Astrocyte (in vitro differentiated cells and primary cell): ENCODE results near the gene AK5. TPM values are rescaled to one million over a fixed set of nuclear protein-coding genes. Genes with fewer than 3 reads are reported as not detected.
"Not testable (repeated sequence)": the region's sequence is repeated elsewhere in the genome, so short reads cannot be mapped to it uniquely, and the experiment has no call there.

Experiments used
- DNase-seq: peaks from one replicate; pipeline ENCODE4 v3.0.0-alpha.2; 2010; ENCODE audit warnings: low read depth
- FAIRE-seq: peaks from 2 replicates; lab custom pipeline; 2011; peaks lifted over from hg19 to GRCh38; lab: Jason Lieb, UNC
- H2AFZ ChIP-seq: 2 replicates; pipeline ENCODE4 v1.6.0; 2012; ENCODE audit warnings: low read depth, low read length, inconsistent platforms
- H3K27ac ChIP-seq: 2 replicates; pipeline ENCODE4 v1.5.1; 2011; ENCODE audit warnings: low read depth, low read length, inconsistent platforms
- H3K27me3 ChIP-seq: 2 replicates; pipeline ENCODE4 v1.6.0; 2011; ENCODE audit warnings: low read length, inconsistent platforms; ENCODE audit not compliant: insufficient read depth
- H3K36me3 ChIP-seq: 2 replicates; pipeline ENCODE4 v1.5.1; 2011; ENCODE audit warnings: low read length, inconsistent platforms; ENCODE audit not compliant: insufficient read depth
- H3K4me1 ChIP-seq: 2 replicates; pipeline ENCODE4 v1.5.1; 2011; ENCODE audit warnings: low read length, inconsistent platforms; ENCODE audit not compliant: insufficient read depth
- H3K4me2 ChIP-seq: 2 replicates; pipeline ENCODE4 v1.6.0; 2012; ENCODE audit warnings: low read length, inconsistent platforms
- H3K4me3 ChIP-seq: 2 replicates; pipeline ENCODE4 v1.5.1; 2011; ENCODE audit warnings: low read depth, mild to moderate bottlenecking, low read length, inconsistent platforms; ENCODE audit not compliant: insufficient read depth
- H3K79me2 ChIP-seq: 2 replicates; pipeline ENCODE4 v1.6.0; 2012; ENCODE audit warnings: mild to moderate bottlenecking, low read length, inconsistent platforms; ENCODE audit not compliant: insufficient read depth
- H3K9ac ChIP-seq: 2 replicates; pipeline ENCODE4 v1.6.0; 2012; ENCODE audit warnings: mild to moderate bottlenecking, low read length, inconsistent platforms
- H3K9me3 ChIP-seq: 2 replicates; pipeline ENCODE4 v1.5.1; 2012; ENCODE audit warnings: low read depth, mild to moderate bottlenecking, low read length, inconsistent platforms; ENCODE audit not compliant: insufficient read depth
- H4K20me1 ChIP-seq: 2 replicates; pipeline ENCODE4 v1.6.0; 2012; ENCODE audit warnings: low read length, inconsistent platforms; ENCODE audit not compliant: insufficient read depth
- H3K27ac Mint-ChIP-seq: one replicate; pipeline ENCODE4 v1.8.0; 2021; ENCODE audit warnings: mild to moderate bottlenecking, mixed read lengths; ENCODE audit not compliant: unreplicated experiment
- H3K27me3 Mint-ChIP-seq: one replicate; pipeline ENCODE4 v1.8.0; 2021; ENCODE audit warnings: low read depth, mixed read lengths; ENCODE audit not compliant: unreplicated experiment
- H3K36me3 Mint-ChIP-seq: one replicate; pipeline ENCODE4 v1.8.0; 2021; ENCODE audit warnings: low read depth, mixed read lengths; ENCODE audit not compliant: unreplicated experiment
- H3K4me1 Mint-ChIP-seq: one replicate; pipeline ENCODE4 v1.8.0; 2021; ENCODE audit warnings: low read depth, mixed read lengths; ENCODE audit not compliant: unreplicated experiment
- H3K4me3 Mint-ChIP-seq: one replicate; pipeline ENCODE4 v1.8.0; 2021; ENCODE audit warnings: mild to moderate bottlenecking, moderate library complexity, mixed read lengths; ENCODE audit not compliant: unreplicated experiment
- H3K9me3 Mint-ChIP-seq: one replicate; pipeline ENCODE4 v1.8.0; 2021; ENCODE audit warnings: mild to moderate bottlenecking, mixed read lengths; ENCODE audit not compliant: unreplicated experiment
- EZH2 ChIP-seq: IDR thresholded peaks from 2 replicates; pipeline ENCODE4 v1.6.1; 2012; ENCODE audit warnings: mild to moderate bottlenecking, low read length, inconsistent platforms; ENCODE audit not compliant: insufficient read depth
- total RNA-seq: library from RNA; stranded (reverse); gene quantifications from 2 replicates; pipeline ENCODE4 v1.2.1, GENCODE V29; 2021
- TF ChIP-seq, protein P1 (sequence below): IDR thresholded peaks from 2 replicates; pipeline ENCODE4 v1.5.1; 2011; ENCODE audit warnings: low read depth, mild to moderate bottlenecking, inconsistent platforms, low read length, moderate library complexity; ENCODE audit not compliant: insufficient read depth

AK5 gene
- total RNA-seq, 1 donor from 2014 or later, result 4.4 TPM

DNA sequence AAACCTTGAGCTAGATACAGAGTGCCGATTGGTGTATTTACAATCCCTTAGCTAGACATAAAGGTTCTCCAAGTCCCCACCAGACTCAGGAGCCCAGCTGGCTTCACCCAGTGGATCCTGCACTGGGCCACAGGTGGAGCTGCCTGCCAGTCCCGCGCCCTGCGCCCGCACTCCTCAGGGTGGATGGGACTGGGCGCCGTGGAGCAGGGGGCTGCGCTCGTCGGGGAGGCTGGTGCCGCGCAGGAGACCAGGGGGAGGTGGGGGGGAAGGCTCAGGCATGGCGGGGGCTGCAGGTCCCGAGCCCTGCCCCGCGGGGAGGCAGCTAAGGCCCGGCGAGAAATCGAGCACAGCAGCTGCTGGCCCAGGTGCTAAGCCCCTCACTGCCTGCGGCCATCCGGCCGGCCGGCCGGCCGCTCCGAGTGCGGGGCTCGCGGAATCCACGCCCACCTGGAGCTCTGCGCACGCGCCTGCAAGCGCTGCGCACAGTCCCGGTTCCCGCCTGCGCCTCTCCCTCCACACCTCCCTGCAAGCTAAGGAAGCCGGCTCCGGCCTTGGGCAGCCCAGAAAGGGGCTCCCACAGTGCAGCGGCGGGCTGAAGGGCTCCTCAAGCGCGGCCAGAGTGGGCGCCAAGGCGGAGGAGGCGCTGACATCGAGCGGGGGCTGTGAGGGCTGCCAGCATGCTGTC is 249.9 kb downstream of the AK5 start:
- H3K4me1 Mint-ChIP-seq, H3K9me3 ChIP-seq, H3K9me3 Mint-ChIP-seq, H3K79me2 ChIP-seq, H3K4me3 Mint-ChIP-seq, H3K36me3 ChIP-seq, H3K27me3 Mint-ChIP-seq, H3K27ac Mint-ChIP-seq, H4K20me1 ChIP-seq, DNase-seq, H3K9ac ChIP-seq, H3K4me3 ChIP-seq, H3K4me2 ChIP-seq, H3K27ac ChIP-seq, H3K36me3 Mint-ChIP-seq, FAIRE-seq, H3K27me3 ChIP-seq, H2AFZ ChIP-seq: not testable (repeated sequence)
- H3K4me1 ChIP-seq, result peaks cover 14% of the 10 kb centered on the region

DNA sequence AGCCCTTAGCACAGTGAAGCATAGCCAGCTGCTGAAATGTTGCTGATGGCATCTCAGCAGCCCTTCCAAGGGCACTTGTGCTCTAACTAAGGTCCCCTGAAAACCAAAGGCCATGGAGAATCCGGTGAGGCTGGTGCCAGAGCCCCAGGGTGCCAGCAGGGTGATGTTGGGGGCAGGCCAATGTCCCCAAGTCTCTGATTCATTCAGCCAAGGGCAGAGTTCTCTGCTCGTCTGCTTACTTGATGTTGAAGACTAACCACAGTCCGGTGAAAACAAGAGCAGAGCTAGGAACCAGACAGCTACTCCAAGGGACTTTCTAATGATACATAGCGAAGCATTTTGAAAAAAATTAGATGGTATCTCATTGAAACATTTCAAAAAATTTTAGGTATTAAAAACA is 250.8 kb downstream of the AK5 start:
- Histone ChIP-seq H4K20me1 (no peaks in the 10 kb centered on the region), H3K9ac (no peak overlapping the region), H3K4me2 (no peak overlapping the region), H3K79me2 (no peaks in the 10 kb centered on the region), H2AFZ (peak overlapping the region; percentile 30), H3K4me3 (no peak overlapping the region), H3K9me3 (no peaks in the 10 kb centered on the region), H3K4me1 (peaks cover 22% of the 10 kb centered on the region), H3K27ac (no peak overlapping the region), H3K36me3 (no peaks in the 10 kb centered on the region), H3K27me3 (no peaks in the 10 kb centered on the region)
- Mint-ChIP-seq H3K36me3 (no peaks in the 10 kb centered on the region), H3K27ac (no peak overlapping the region), H3K4me1 (peaks cover 13% of the 10 kb centered on the region), H3K27me3 (no peaks in the 10 kb centered on the region), H3K9me3 (peaks cover 3% of the 10 kb centered on the region), H3K4me3 (no peak overlapping the region)
- TF ChIP-seq EZH2, result no peak
- TF ChIP-seq, protein P1, sequence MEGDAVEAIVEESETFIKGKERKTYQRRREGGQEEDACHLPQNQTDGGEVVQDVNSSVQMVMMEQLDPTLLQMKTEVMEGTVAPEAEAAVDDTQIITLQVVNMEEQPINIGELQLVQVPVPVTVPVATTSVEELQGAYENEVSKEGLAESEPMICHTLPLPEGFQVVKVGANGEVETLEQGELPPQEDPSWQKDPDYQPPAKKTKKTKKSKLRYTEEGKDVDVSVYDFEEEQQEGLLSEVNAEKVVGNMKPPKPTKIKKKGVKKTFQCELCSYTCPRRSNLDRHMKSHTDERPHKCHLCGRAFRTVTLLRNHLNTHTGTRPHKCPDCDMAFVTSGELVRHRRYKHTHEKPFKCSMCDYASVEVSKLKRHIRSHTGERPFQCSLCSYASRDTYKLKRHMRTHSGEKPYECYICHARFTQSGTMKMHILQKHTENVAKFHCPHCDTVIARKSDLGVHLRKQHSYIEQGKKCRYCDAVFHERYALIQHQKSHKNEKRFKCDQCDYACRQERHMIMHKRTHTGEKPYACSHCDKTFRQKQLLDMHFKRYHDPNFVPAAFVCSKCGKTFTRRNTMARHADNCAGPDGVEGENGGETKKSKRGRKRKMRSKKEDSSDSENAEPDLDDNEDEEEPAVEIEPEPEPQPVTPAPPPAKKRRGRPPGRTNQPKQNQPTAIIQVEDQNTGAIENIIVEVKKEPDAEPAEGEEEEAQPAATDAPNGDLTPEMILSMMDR, result no peak
- no peak for DNase-seq
- FAIRE-seq, result no peak

DNA sequence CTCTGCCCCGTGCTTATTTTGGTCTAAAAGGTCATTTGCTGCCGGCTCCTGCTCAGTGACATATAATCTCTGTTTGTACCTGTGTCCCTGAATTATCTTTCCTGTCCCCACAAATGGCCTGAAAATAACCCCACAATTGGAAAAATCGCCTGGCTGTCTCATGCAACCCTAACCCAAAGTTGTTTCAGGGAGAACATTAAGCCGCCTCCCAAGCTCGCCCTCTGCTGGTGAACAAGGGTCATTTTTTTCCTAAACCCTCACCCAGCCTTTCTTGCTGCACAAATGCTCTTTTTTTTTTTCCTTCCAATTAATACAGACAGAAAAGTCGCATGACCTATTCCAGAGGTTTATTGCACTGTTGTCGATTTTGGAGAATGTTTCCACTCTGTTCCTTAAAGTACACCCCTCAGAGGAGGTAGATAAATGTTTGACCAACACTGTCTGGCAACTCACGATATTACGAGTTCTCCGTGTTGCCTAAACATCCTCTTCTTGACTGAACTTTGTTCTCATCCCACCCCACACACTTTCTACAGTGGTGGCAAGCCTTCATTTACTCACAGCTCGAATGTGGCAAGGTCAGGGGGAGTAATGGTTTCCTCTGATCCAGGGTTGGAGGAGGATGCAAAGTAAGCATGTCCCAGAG is 252.0 kb downstream of the AK5 start:
- no peaks in the 10 kb centered on the region for H3K9me3 ChIP-seq
- no peaks in the 10 kb centered on the region for H3K79me2 ChIP-seq
- H4K20me1 ChIP-seq, result no peaks in the 10 kb centered on the region
- H3K27me3 ChIP-seq, result no peaks in the 10 kb centered on the region
- peaks cover 29% of the 10 kb centered on the region for H3K4me1 ChIP-seq
- peak overlapping the region; percentile 21 for H3K4me2 ChIP-seq
- FAIRE-seq (peak; percentile 74), DNase-seq (peak; percentile 43)
- no peak for TF ChIP-seq EZH2
- TF ChIP-seq, protein P1, result peak; percentile 89
- peak overlapping the region; percentile 11 for H3K27ac ChIP-seq
- Mint-ChIP-seq H3K4me1 (peaks cover 15% of the 10 kb centered on the region), H3K27me3 (no peaks in the 10 kb centered on the region), H3K36me3 (no peaks in the 10 kb centered on the region), H3K27ac (peak overlapping the region; percentile 85), H3K9me3 (peaks cover 3% of the 10 kb centered on the region), H3K4me3 (no peak overlapping the region)
- H2AFZ ChIP-seq, result no peak overlapping the region
- H3K4me3 ChIP-seq, result no peak overlapping the region
- no peaks in the 10 kb centered on the region for H3K36me3 ChIP-seq
- no peak overlapping the region for H3K9ac ChIP-seq
